OCI-LY1 (cell line): ENCODE results near the gene DLGAP4.

Experiments used
- CTCF ChIP-seq: fragments of 200-600 bp; sonication (generic), shearing (Covaris generic); IDR thresholded peaks from 2 replicates; pipeline ENCODE4 v1.5.1; 2017; ENCODE audit warnings: mild to moderate bottlenecking, antibody characterized with exemption, low read length, moderate library complexity, mixed read lengths
- EZH2 ChIP-seq: fragments of 200-600 bp; sonication (generic), shearing (Covaris generic); IDR thresholded peaks from 2 replicates; pipeline ENCODE4 v1.8.0; 2017; ENCODE audit warnings: borderline replicate concordance, mixed run types, mild to moderate bottlenecking, antibody characterized with exemption, low read length, moderate library complexity, mixed read lengths

DNA sequence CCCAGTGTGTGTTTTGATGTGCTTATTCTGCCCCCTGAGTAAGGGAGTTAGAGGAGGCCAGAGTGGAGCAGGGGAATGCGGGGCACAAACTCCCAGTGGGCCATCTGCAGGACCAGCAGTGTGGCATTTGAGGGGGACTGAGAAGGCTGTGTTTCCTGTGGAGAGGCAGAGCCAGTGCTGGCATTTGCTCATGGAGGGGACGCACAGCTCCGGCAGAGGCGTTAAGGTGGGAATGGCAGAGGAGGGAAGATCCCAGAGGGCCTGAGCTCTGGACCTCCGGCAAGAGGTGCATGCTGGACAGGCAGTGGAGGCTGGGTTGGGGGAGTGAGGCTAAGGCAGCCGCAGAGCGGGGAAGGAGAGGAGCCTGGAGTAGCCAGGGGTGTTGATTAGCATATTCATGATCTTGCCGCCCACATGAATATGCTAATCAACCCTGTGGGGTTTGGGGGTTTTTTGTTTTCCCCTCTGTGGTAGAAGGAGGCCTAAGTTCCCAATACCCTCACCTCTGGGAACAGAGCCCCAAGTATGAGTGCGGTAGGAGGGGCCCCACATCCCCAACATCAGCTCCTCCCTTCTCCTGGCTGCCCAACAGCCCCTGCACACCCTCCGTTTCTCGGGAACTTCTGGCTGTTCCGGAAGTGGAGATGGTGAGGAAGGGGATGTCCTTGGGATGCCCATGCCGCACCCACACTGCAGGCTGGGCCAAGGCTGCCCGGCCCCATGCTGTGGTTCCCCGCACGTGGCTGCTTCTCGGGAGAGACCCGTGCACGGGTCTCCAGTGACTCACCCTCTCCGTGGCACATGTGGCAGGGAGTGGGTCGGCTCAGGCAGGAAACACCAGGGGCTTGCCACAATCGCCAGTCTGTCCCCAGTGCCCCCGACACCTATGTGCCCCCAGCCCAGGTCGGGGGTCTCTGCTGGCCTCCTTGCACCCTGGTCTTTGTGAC, 33.8 kb downstream of the DLGAP4 start:
- TF ChIP-seq CTCF (no peak), EZH2 (no peak)
